Esophagus squamous epithelium (tissue), 4 donors: ENCODE results near the gene VMAC.

ENCODE experiments used
- CTCF ChIP-seq, 6 experiments: fragments of 450-650 bp in 4 of 6; fragments of 200-600 bp in 2 of 6; sonication (generic) in 2 of 6; IDR thresholded peaks; one replicate each; pipeline ENCODE4 v1.5.1; 2016 to 2019; ENCODE audit warnings: antibody characterized with exemption in 6 of 6, mild to moderate bottlenecking in 4 of 6, moderate library complexity in 4 of 6
- POLR2A ChIP-seq, 4 donors: fragments of 450-650 bp; IDR thresholded peaks; one replicate each; pipeline ENCODE4 v1.6.1; 2017; ENCODE audit warnings: antibody characterized with exemption in 4 of 4, mild to moderate bottlenecking in 4 of 4, moderate library complexity in 3 of 4

GRCh38 chr19:5952193-5953029, 47.7 kb downstream of the VMAC start:
- TF ChIP-seq POLR2A (IDR thresholded peaks at IDR 0.05) (no peak), CTCF (IDR thresholded peaks at IDR 0.05) (no peak)
